HG03521 (cell line): Measurements from ENCODE around the gene CDKN3.
"Not testable (repeated sequence)": the region's sequence is repeated elsewhere in the genome, so short reads cannot be mapped to it uniquely, and the experiment has no call there.

Experiments
- ATAC-seq: cut with Tn5 transposase; IDR thresholded peaks from one replicate; pipeline ENCODE4 v1.9.1; 2021; ENCODE audit warnings: mild to moderate bottlenecking, moderate library complexity; ENCODE audit not compliant: unreplicated experiment

The CDKN3 gene

DNA sequence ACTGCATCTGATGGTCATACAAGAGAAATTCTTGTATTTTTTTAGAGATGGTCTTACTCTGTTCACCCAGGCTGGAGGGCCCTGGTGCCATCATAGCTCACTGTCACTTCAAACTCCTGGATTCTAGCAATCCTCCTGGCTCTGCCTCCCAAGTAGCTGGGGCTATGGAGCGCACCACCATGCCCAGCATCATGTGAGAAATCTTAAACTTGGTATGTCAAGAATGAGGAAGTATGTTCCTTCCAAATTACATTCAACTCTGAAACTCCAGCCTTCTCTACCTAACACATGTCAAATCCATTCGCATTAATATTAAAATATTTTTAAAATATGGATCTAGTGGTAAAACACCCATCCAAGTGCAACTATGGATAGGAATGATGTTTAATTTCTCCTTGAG is 27.5 kb upstream of the CDKN3 start:
- ATAC-seq: no peak

- no peak for ATAC-seq
These were observed 26.2 kb upstream of the CDKN3 start for GRCh38 chr14:54370323-54371198.

- ATAC-seq: no peak
These were observed 22.5 kb upstream of the CDKN3 start for GRCh38 chr14:54374117-54374884.

DNA sequence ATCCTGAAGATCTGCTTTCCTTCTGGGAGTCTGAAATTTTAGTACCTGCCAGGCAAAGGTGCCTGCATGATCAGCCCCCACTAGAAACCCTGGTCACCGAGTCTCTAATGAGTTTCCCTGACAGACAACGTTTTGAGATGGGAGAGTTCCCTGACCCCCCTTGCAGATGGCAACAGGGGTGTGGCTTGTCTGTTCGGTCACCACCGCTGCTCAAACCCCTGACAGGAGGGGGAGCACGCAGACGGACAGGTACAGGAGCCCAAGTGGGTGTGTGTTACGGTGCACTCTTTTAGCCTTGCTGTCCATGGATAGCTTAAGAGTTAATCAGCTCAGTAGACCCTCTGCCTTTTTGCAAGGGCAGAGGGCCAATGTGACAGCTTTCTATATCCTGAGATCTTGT is 19.3 kb upstream of the CDKN3 start:
- no peak for ATAC-seq

GRCh38 chr14:54378893-54379292 is 17.9 kb upstream of the CDKN3 start:
- ATAC-seq: not testable (repeated sequence)

- not testable (repeated sequence) for ATAC-seq
These were observed 16.2 kb upstream of the CDKN3 start for GRCh38 chr14:54380558-54380957.

GRCh38 chr14:54381821-54382220 is 15.0 kb upstream of the CDKN3 start:
- ATAC-seq: no peak

DNA sequence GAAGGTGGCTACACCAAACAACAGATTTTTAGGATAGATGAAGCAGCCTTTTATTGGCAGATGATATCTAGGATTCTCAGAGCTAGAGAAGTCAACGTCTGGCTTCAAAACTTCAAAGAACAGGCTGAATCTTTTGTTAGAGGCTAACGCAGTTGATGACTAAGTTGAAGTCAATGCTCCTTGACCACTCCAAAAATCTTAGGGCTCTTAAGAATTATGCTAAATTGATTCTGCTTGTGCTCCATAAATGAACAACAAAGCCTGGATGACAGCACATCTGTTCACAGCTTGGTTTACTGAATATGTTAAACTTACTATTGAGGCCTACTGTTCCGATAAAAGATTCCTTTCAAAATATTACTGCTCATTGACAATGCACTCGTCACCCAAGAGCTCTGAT is 13.0 kb upstream of the CDKN3 start:
- no peak for ATAC-seq

GRCh38 chr14:54385556-54385955 is 11.3 kb upstream of the CDKN3 start:
- no peak for ATAC-seq

DNA sequence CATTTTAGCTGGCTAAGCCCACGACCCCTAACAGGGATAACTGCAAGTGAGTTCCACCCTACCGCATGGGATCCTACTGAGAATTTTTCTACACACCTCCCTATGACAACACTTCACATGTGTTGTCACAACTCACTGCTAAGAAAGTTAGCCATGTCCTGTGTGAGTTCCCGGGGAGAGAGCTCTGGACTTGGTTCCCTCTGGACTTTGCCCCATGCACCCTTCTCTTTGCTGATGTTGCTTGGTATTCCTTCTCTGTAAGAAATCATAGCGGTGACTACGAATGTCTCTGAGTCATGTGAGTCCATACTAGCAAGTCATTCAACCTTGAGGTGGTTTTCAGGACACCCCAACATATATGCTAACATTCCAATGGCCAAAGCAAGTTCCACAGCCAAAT is 9.5 kb upstream of the CDKN3 start:
- no peak for ATAC-seq

- ATAC-seq: no peak
These were observed 4.5 kb upstream of the CDKN3 start for GRCh38 chr14:54392131-54392859.

GRCh38 chr14:54392986-54393884 is 3.6 kb upstream of the CDKN3 start:
- not testable (repeated sequence) for ATAC-seq

GRCh38 chr14:54394596-54394995 is 2.2 kb upstream of the CDKN3 start:
- ATAC-seq: no peak

GRCh38 chr14:54395284-54395683 is 1.5 kb upstream of the CDKN3 start:
- ATAC-seq: no peak

DNA sequence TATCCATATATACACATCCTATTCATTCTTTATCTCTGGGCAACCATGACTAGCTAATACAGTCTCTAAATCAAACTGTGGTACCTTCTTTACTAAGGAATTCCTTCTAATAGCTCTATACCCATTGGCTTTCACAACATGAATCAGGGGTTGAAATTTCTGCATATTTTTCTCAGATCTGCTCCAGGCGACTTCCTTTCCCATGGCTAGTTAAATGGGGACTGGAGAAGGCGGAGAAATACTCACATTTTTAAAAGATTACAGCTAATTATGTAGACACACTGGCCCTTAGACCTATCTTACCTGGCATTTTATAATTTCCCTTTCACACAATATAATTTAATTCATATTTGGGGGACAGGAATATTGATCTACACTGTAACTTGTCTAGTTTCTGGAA is 1.1 kb upstream of the CDKN3 start:
- ATAC-seq: no peak

DNA sequence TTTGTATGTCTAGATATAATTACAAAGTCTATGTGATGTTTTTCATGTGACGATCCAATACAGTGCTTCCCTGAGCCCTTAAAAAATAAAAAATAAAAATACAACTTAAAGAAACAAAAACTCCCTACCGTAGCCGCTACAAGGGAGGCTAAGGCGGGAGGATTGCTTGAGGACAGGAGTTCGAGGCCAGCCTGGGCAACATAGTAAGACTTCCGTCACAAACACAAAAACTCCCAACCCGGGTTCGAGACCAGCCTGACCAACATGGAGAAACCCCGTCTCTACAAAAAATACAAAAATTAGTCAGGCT is 669 bp upstream of the CDKN3 start:
- no peak for ATAC-seq

- no peak for ATAC-seq
These were observed 2.8 kb downstream of the CDKN3 start for GRCh38 chr14:54399560-54399959.

DNA sequence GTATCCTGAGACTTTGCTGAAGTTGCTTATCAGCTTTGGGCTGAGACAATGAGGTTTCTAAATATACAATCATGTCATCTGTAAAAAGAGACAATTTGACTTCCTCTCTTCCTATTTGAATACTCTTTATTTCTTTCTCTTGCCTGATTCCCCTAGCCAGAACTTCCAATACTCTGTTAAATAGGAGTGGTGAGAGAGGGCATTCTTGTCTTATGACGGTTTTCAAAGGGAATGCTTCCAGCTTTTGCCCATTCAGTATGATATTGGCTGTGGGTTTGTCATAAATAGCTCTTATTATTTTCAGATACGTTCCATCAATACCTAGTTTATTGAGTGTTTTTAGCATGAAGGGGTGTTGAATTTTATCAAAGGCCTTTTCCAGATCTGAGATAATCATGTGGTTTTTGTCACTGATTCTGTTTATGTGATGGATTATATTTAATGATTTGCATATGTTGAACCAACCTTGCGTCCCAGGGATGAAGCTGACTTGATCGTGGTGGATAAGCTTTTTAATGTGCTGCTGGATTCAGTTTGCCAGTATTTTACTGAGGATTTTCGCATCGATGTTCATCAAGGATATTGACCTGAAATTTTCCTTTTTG is 6.7 kb downstream of the CDKN3 start:
- not testable (repeated sequence) for ATAC-seq

DNA sequence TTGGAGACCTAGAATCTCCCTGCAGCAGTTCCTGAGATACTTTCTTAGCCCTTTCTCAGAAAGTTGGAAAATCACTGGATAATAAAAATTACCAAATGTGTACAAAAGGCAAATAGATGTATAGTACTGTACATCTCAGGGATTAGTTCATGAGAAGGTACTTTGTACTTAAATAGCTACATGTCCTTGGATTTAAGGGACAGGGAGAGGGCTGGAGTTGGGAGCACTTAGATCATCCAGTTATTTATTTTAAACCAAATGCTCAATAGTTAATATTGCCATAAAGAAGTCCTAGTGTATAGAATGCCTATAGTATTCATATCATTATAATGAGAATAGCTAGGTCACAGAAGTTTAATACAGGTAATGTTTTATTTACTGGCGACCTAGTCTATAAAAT is 13.4 kb downstream of the CDKN3 start:
- no peak for ATAC-seq

- ATAC-seq: no peak
These were observed 14.6 kb downstream of the CDKN3 start for GRCh38 chr14:54411371-54411770.
